GM19043 (cell line): Measurements from ENCODE around the gene ZMIZ1.

Experiments
- ATAC-seq: cut with Tn5 transposase; IDR thresholded peaks from one replicate; pipeline ENCODE4 v1.9.1; 2021; ENCODE audit warnings: low read depth; ENCODE audit not compliant: unreplicated experiment

Gene ZMIZ1

DNA sequence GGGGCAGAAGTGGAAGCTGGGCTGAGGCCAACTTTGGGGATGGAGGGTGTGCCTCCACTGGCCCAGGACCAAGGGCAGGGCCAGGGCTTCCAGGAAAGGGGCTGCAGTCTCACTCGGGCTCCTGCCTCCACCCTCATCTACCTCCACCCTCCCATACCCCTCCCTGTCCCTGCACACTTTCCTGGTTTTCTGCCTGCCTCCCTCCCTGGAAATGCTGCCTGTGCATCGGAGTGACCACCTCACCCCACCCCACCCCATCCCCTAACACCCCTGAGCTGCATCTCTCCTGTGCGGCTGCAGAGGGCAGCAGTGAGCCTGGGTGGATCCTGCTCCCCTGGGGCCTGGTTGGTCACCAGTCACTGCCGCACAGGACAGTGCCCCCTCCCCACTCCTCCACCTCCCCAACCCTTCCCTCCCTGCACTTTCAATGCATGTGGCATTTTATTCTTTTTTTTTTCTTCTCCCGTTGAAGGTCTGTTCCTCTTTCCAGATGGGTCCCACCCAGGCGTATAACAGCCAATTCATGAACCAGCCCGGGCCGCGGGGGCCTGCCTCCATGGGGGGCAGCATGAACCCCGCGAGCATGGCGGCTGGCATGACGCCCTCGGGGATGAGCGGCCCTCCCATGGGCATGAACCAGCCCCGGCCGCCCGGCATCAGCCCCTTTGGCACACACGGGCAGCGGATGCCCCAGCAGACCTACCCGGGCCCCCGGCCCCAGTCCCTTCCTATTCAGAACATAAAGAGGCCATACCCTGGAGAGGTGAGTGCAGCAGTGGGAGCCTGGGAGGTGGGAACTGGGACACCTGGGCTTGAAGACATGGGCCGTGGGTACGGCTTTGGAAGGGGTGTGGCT, 224.4 kb downstream of the ZMIZ1 start:
- no peak for ATAC-seq

DNA sequence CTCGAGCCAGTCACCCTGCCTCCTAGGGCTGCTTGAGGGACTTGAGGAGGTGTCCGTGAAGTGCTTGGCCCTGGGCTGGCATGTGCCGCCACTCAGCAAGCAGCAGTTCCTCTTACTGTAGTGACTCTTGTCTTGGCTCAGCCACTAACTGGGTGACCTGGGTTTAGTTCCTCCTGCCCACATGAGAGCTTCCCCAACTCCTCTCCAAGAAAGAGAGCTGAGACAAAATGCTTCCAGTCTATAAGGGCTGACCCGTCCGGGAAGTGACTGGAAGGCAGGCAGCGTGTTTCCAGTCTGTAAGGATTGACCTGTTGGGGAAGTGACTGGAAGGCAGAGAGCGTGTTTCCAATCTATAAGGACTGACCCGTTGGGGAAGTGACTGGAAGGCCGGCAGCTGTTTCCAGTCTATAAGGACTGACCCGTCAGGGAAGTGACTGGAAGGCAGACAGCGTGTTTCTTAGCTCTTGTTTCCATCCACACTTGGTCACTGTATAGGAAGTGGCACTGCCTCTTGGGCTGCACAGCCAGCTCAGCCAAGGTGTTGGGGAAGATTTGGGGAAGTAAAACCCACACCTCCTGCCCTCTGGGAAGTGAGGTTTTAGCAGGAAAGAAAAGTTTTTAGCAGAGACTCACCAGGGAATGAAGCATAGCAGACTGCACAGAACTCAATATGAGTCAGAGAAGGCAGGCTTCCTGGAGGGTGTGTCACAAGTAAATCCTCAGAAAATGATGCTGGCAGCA, 225.2 kb downstream of the ZMIZ1 start:
- no peak for ATAC-seq

DNA sequence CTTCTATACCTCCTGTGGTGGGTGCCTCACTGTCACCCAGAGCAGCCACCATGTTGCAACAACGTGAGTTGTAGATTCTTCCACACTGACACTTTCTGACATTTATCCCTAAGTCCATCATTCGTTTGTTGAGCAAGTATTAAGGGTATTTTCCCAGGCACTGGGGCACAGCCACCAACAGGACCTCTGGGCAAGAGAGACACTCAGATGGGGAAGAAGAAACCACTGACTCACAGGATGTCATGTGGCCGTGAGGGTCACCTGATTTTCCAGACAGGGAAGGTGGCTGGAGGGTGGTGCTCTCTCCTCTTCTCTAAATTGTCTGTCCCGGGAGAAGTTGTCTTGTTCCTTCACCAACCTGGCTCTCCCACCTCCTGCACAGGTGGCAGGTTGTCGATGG, 226.8 kb downstream of the ZMIZ1 start:
- ATAC-seq, result no peak

DNA sequence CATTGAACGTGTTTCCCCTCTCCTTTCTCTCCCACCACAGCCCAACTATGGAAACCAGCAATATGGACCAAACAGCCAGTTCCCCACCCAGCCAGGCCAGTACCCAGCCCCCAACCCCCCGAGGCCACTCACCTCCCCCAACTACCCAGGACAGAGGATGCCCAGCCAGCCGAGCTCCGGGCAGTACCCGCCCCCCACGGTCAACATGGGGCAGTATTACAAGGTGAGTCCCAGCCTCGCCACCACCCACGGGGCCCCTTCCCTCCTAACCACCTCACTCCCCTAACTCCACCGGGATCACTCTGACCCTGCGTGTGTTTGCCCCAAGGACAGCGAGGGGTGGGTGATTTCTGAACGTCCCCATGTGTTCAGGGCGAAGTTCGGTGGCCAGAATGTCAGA, 227.7 kb downstream of the ZMIZ1 start:
- no peak for ATAC-seq

DNA sequence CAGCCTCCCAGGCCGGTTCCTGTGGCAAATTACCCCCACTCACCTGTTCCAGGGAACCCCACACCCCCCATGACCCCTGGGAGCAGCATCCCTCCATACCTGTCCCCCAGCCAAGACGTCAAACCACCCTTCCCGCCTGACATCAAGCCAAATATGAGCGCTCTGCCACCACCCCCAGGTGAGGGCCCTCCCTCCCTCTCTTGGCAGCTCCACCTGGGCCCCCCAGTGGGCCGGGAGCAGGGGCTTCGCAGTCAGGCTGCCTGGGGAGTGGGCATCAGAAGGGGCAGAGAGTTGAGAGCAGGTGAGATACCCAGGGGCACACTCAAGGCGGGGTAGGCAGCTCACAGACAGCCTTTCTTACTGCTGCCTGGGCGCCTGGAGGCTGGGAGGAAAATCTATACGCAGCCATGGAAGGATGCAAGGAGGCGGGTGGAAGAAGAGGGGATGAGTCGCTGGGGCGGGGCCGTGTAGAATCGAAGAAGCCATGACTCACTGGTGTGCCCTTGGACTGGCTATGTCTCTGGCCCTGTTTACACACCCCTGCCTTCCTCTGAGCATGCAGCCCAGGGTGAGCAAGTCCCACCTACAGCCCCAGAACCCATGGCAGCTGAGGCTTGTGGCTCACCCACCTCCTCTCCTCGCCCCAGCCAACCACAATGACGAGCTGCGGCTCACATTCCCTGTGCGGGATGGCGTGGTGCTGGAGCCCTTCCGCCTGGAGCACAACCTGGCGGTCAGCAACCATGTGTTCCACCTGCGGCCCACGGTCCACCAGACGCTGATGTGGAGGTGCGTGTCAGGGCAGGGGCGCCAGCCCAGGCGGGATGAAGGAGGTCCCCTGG, 229.9 kb downstream of the ZMIZ1 start:
- ATAC-seq, result no peak

DNA sequence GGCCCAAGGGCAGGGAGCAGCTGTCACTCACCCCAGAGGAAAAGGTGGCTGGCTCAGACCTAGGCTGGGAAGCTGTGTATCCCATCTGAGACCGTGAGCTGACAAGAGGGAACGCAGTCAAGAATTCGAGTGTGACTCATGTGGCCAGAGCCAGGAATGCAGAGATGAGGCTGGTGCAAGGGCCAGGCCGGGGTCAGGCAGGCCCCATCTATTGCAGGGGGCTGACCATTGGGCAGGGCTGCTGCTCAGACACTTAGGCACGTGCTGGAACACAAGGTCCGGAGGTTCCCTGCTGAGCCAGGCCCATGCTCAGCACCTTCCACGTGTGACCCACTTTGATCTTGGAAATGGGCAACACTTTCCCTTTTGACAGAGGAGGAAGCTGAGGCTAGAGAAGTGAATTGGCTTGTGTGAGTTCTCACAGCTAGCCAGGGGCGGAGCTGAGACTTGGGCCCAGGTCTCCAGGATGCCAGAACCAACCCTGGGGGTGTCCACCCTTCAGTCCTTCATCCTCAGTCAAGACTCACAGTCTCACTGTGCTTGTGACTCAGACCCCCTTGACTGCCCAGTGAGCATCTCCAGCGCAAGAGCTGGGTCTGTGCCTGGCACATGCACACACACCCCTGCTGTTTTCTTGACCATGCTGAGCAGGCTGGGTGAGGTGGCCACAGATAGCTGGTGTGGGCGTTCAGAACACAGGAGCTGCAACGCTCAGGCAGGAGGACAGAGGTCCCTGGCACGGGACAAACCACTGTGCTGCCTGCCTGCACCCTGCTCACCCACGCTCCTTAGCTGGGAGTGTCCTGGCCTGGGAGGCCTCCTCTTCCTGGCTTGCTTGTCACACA, 230.9 kb downstream of the ZMIZ1 start:
- ATAC-seq, result no peak

DNA sequence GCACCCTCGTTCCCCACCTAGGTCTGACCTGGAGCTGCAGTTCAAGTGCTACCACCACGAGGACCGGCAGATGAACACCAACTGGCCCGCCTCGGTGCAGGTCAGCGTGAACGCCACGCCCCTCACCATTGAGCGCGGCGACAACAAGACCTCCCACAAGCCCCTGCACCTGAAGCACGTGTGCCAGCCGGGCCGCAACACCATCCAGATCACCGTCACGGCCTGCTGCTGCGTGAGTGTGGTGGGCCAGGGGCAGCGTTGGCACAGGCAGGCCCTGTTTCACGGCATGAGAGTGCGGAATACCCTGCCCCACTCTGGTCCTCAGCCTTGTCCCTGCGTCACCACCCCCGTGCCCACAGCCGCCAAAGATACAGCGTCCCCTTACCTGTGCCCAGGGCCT, 231.9 kb downstream of the ZMIZ1 start:
- ATAC-seq, result no peak

DNA sequence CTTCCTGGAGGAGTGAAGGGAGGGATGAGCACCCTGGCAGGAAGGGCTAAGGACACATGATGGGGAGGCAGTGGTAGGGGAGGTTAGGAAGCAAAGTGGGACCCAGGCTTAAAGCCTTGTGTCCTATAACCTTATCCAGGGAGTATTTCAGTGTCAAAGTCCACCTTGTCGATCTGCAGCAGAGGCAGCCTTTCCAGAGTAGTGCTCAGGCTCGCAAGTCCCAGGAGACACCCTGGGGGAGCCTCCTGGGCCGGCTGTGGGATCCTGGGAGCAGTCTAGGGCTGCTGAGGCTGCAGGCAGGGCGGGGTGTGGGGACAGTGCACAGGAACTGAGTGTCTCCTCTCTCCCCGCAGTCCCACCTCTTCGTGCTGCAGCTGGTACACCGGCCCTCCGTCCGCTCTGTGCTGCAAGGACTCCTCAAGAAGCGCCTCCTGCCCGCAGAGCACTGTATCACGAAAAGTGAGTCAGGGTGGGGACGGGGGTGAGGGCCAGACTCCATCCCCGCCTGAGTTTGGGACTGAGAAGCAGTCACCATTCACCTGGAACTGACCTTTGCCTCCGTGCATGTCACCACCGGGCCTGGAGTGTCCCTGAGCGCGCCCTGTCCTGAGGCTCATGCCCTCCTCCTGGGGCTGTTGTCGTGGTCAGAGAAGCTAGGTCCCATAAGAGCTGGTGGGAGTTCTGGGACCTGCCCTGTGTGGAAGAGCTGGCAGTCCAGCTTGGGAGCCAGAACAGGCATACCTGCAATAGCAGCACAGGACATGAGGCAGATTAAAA, 233.2 kb downstream of the ZMIZ1 start:
- no peak for ATAC-seq

DNA sequence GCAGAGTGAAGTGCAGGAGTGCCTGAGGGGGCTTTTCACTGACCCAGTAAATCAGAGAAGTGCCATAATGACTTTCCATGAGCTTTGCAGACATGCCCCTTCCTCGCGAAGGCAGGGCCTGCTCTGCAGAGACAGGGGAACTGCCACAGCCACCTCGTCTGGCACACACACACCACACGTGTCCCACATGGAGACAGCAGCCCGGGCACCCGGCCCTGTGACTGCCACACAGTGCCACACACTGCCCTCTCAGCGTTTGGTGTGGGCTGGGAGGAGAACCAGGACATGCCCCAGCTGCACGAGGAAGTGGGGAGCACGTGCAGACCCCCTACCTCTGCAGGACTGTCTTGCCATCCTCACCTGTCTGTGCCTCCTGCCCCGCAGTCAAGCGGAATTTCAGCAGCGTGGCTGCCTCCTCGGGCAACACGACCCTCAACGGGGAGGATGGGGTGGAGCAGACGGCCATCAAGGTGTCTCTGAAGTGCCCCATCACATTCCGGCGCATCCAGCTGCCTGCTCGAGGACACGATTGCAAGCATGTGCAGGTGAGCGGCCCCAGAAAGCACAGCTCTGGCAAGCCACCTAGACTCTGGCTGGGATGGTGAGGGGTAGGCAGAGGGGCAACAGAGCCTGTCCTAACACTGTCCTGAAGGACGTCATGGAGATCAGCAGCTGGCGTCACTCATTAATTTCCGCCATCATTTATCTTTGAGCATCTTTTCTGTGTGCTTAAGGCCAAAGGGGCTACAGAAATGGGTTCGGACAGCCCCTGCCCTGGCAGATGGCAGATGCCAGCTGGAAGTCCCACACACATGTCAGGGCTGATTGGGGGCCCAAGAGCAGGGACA, 235.1 kb downstream of the ZMIZ1 start:
- no peak for ATAC-seq

DNA sequence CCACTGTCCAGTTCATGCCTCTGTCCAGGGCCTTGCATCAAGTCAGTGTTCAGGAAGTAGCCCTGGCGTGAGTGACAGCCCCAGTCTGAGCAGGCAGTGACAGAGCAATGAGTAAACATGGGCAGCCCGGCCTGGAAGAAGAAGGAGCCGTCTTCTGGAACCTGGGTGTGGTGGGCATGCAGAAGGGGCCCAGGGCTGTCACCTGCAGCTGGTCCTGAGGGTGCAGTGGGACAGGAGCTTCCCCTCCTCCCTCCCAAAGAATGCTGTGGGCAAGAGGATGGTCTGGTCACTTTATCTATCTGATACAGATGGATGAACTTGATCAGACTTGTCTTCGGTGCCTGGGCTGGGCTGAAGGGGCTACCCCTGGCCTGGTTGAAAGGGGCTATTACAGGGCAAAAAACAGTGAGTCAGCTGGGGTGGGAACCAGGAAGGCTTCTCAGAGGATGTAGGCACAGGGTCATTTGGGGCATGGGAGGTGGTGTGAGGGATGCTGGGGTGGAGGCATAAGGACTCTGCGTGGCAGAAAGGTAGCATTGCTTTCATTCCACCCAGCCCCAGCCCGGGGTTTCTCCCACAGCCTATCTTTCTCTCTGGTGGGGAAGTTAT, 235.8 kb downstream of the ZMIZ1 start:
- no peak for ATAC-seq

DNA sequence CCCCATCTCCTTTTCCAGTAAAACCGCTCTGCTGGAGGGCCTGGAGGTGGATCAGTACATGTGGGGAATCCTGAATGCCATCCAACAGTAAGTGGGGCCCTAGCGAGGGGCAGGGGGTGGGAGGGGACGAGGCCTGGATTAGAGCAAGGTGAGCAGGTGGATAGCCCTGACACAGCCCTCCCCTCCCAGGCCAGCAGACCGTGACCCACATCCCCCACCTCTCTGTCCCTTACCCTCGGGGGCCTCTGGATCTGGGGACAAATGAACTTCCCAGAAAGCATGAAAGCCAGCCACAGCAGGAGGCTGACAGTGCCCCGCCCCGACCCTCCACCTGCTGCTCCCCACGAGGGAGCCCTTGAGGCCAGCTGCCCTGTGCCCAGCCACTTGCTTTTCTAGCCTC, 236.7 kb downstream of the ZMIZ1 start:
- ATAC-seq, result no peak

DNA sequence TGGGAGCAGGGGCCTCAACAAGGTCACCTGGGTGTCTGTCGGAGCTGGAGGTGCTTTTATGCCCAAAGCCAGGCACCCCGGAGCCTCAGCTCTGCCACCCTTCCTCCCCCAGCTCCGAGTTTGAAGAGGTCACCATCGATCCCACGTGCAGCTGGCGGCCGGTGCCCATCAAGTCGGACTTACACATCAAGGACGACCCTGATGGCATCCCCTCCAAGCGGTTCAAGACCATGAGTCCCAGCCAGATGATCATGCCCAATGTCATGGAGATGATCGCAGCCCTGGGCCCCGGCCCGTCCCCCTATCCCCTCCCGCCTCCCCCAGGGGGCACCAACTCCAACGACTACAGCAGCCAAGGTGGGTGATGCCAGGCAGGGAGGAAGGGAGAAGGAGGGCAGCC, 237.2 kb downstream of the ZMIZ1 start:
- no peak for ATAC-seq

DNA sequence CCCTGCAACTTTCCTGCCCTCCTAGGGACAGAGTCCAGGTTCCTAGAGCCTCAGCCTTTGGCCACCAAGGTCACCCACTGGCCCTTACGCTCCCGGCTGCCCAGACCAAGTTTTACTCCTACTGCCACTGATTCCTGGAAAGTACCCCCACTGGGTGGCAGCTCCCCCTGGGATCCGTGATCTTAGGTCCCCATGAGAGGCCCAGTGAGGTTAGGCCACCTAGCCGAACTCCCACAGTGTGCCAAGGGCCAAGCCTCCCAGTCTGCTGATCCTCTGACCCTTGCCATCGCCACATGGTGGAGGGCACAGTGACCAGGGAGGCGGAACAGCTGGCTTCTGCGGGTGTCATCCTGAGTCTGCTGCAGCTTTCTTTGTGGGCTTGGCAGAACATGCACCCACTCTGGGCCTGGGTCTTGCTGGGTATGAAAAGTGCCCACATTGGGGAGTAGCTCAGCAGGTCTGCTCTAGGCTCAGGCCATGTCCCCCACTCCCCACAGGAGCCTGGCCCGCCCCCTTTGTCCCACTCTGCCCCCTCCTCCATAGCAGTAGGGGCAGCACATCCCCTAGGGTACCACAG, 238.0 kb downstream of the ZMIZ1 start:
- no peak for ATAC-seq

DNA sequence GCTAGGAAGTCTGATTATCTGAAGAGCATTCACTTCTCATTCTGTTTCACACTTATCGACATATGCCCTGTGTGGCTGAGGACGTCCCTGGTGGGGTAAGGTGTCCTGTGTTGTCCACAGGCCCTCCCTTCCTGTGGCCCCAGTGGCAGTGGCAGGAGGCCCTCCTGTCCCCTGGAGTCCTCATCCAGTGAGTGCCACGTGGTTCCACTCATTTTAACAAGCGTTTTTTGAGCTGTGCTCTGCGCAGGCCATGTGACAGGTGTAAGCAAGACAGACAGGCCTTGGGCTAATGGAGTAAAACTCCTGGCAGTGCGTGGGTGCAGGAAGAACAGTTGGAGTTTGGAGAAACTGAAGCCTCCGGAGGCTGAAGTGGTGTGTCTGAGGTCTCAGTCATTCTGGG, 239.2 kb downstream of the ZMIZ1 start:
- no peak for ATAC-seq

DNA sequence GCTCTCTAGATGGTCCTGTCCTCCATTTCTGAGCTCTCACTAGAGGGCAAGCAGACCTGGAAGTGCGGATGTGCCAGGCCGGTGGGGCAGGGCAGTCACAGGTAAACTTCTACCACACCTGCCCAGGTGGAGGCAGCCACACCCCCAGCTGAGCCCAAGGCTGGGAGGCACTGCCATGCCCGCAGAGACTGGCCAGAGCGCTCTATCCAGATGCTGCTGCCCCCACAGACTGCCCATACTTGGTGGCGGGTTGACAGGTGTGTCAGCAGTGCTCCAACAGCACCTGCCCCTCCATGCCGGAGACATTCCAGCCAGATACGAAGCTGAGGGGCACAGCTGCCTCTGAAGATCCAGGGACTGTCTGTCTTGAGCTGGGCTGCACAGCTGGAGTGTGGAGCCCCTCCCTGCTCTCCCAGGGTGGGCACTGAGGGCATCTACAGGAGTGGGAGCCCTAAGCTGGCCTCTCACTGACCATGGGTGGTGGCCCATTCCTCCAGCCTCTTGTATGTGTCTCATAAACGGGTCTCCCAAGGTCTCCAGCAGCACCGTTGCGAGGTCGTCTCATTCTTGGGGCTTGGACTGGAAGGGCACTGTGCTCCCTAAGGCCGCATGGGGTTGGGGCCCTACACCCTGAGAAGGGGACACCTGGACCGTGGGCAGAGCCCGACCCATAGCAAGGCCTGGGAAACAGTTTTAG, 240.4 kb downstream of the ZMIZ1 start:
- no peak for ATAC-seq

DNA sequence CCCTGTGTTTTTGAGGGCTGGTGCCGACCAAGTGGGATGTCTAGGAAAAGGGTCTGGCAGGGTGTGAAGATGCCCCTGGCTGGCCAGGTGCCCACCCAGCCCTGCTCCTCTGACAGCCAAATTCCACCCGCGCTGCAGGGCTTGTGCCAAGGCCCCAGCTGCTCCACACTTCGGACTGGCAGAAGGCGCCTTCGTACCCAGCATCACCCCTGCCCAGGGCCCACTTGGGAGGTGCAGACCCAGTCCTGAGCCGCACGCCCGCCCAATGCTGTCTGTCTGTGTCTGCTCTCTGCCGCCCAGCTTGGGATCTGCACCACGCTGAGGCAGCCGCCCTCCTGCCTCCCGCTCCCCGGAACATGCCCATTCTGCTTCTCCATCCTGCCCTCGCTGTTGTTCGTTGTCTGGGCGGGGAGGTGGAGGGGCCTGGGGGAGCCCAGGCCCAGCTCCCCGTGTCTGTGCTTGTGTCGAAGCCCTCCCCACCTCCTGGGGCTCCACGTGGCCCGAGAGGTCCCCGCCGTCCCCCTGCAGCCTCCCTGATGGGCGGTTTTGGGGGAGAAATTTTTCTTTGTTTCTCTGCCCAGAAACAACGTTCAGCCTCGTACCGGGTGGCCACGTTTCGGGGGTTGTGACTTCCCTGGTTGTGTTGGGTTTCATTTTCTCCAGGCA, 241.6 kb downstream of the ZMIZ1 start:
- ATAC-seq, result no peak
